H1 (cell line): ENCODE measurements around the gene FRK. TPM values are rescaled to one million over a fixed set of nuclear protein-coding genes. Genes with fewer than 3 reads are reported as not detected.

ENCODE experiments used
- HDAC2 ChIP-seq, 2 experiments: fragments of 300-600 bp in 1 of 2; sonication (generic) in 1 of 2; IDR thresholded peaks; 2 replicates each; pipeline ENCODE4 v1.6.1; 2011 to 2012; ENCODE audit warnings: low read depth in 2 of 2, low read length in 2 of 2, mild to moderate bottlenecking in 2 of 2, moderate library complexity in 2 of 2, borderline replicate concordance in 1 of 2, inconsistent platforms in 1 of 2
- RBBP5 ChIP-seq: IDR thresholded peaks from 2 replicates; pipeline ENCODE4 v1.7.1; 2012; ENCODE audit warnings: low read depth, mild to moderate bottlenecking, inconsistent platforms, low read length, moderate library complexity, borderline replicate concordance
- RFX5 ChIP-seq: IDR thresholded peaks from 2 replicates; pipeline ENCODE4 v1.6.1; 2011; ENCODE audit warnings: low read depth, low read length, improper control_type of control experiment, borderline replicate concordance
- polyA plus RNA-seq, 7 experiments: library from polyadenylated mRNA; depleted of rRNA in 3 of 7; stranded (reverse) in 5 of 7; unstranded in 2 of 7; fragments of >200 nt in 5 of 7; fragments of 200-250 nt in 2 of 7; gene quantifications; 1 replicate in 5 of 7; 2 replicates in 1 of 7; 4 replicates in 1 of 7; pipeline versions ENCODE4 v1.2.1 to v1.2.3, GENCODE V29; 2011 to 2013; ENCODE audit warnings: missing spikeins in 2 of 7, mixed read lengths in 2 of 7
- total RNA-seq: library from RNA; stranded (reverse); fragmentation: NEBNext Ultra II Directional; extraction: Animal tissue kit (Norgen Biotek cat#: 25700); gene quantifications from 2 replicates; pipeline ENCODE4 v1.2.1, GENCODE V29; 2021
- TF ChIP-seq, protein P1 (sequence below): fragments of 300-600 bp; sonication (generic); IDR thresholded peaks from 2 replicates; pipeline ENCODE4 v1.7.1; 2012; ENCODE audit warnings: low read length, moderate library complexity, mild to moderate bottlenecking, inconsistent platforms; ENCODE audit not compliant: insufficient replicate concordance
- TF ChIP-seq, protein P2 (sequence below): IDR thresholded peaks from 2 replicates; pipeline ENCODE4 v1.6.1; 2011; ENCODE audit warnings: low read depth, mild to moderate bottlenecking, low read length; ENCODE audit not compliant: insufficient read depth

FRK gene
- total and polyA plus RNA-seq, 2 of the 8 experiments (the other 6 are each of a cell fraction or from before 2014, with no cell fraction given): 0.11 to 0.24 TPM

DNA sequence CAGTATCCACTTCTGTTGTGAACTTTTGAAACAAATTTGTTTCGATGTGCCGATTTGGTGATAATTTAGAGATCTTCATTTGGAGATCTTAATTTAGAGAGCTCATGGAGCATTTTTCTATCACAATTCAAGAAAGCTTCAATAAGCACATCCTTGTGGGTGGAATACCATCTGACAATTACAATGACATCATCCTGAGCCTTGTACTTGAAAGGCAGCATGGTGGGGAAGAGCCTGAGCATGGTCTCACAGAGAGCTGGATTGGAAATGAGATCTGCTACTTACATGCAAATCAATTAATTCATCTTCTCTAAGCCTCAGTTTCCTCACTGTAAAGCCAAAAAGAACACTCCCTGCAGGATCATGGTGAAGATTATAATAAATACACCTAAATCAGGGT is 75.9 kb downstream of the FRK start (continued):
- TF ChIP-seq, protein P1, sequence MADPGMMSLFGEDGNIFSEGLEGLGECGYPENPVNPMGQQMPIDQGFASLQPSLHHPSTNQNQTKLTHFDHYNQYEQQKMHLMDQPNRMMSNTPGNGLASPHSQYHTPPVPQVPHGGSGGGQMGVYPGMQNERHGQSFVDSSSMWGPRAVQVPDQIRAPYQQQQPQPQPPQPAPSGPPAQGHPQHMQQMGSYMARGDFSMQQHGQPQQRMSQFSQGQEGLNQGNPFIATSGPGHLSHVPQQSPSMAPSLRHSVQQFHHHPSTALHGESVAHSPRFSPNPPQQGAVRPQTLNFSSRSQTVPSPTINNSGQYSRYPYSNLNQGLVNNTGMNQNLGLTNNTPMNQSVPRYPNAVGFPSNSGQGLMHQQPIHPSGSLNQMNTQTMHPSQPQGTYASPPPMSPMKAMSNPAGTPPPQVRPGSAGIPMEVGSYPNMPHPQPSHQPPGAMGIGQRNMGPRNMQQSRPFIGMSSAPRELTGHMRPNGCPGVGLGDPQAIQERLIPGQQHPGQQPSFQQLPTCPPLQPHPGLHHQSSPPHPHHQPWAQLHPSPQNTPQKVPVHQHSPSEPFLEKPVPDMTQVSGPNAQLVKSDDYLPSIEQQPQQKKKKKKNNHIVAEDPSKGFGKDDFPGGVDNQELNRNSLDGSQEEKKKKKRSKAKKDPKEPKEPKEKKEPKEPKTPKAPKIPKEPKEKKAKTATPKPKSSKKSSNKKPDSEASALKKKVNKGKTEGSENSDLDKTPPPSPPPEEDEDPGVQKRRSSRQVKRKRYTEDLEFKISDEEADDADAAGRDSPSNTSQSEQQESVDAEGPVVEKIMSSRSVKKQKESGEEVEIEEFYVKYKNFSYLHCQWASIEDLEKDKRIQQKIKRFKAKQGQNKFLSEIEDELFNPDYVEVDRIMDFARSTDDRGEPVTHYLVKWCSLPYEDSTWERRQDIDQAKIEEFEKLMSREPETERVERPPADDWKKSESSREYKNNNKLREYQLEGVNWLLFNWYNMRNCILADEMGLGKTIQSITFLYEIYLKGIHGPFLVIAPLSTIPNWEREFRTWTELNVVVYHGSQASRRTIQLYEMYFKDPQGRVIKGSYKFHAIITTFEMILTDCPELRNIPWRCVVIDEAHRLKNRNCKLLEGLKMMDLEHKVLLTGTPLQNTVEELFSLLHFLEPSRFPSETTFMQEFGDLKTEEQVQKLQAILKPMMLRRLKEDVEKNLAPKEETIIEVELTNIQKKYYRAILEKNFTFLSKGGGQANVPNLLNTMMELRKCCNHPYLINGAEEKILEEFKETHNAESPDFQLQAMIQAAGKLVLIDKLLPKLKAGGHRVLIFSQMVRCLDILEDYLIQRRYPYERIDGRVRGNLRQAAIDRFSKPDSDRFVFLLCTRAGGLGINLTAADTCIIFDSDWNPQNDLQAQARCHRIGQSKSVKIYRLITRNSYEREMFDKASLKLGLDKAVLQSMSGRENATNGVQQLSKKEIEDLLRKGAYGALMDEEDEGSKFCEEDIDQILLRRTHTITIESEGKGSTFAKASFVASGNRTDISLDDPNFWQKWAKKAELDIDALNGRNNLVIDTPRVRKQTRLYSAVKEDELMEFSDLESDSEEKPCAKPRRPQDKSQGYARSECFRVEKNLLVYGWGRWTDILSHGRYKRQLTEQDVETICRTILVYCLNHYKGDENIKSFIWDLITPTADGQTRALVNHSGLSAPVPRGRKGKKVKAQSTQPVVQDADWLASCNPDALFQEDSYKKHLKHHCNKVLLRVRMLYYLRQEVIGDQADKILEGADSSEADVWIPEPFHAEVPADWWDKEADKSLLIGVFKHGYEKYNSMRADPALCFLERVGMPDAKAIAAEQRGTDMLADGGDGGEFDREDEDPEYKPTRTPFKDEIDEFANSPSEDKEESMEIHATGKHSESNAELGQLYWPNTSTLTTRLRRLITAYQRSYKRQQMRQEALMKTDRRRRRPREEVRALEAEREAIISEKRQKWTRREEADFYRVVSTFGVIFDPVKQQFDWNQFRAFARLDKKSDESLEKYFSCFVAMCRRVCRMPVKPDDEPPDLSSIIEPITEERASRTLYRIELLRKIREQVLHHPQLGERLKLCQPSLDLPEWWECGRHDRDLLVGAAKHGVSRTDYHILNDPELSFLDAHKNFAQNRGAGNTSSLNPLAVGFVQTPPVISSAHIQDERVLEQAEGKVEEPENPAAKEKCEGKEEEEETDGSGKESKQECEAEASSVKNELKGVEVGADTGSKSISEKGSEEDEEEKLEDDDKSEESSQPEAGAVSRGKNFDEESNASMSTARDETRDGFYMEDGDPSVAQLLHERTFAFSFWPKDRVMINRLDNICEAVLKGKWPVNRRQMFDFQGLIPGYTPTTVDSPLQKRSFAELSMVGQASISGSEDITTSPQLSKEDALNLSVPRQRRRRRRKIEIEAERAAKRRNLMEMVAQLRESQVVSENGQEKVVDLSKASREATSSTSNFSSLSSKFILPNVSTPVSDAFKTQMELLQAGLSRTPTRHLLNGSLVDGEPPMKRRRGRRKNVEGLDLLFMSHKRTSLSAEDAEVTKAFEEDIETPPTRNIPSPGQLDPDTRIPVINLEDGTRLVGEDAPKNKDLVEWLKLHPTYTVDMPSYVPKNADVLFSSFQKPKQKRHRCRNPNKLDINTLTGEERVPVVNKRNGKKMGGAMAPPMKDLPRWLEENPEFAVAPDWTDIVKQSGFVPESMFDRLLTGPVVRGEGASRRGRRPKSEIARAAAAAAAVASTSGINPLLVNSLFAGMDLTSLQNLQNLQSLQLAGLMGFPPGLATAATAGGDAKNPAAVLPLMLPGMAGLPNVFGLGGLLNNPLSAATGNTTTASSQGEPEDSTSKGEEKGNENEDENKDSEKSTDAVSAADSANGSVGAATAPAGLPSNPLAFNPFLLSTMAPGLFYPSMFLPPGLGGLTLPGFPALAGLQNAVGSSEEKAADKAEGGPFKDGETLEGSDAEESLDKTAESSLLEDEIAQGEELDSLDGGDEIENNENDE: no peak
- TF ChIP-seq, protein P2, sequence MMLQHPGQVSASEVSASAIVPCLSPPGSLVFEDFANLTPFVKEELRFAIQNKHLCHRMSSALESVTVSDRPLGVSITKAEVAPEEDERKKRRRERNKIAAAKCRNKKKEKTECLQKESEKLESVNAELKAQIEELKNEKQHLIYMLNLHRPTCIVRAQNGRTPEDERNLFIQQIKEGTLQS: no peak
- no peak for TF ChIP-seq RFX5
- no peak for TF ChIP-seq HDAC2 (IDR thresholded peaks at IDR 0.05; ENCODE audit: borderline replicate concordance in 1 of 2, low read depth in 2 of 2, low read length in 2 of 2)
- no peak for TF ChIP-seq RBBP5
